K562 (cell line): ENCODE measurements around the gene AP3S2. TPM values are rescaled to one million over a fixed set of nuclear protein-coding genes. Genes with fewer than 3 reads are reported as not detected.

Experiments used
- ATAC-seq: fragments of 200-7000 bp; cut with Tn5 transposase; 3 replicates; pipeline ENCODE4 v1.9.1; 2020; ENCODE audit warnings: moderate library complexity
- BruUV-seq: library from RNA; stranded (reverse); fragments of 400-500 nt; replicated peaks from 2 replicates; lab custom pipeline; 2021; lab: Mats Ljungman, UMichigan
- CTCF ChIA-PET: fragments of 300-600 bp; formaldehyde crosslinking; extraction: SDS; loops from one replicate; lab custom pipeline; 2021; ENCODE audit warnings: low intra/inter-chr PET ratio; lab: Yijun Ruan, JAX
- POLR2A ChIA-PET: fragments of 300-600, 350-650 bp; sonication (Branson Sonifier 250); formaldehyde crosslinking; extraction: SDS; loops from one replicate; lab custom pipeline; 2021; ENCODE audit warnings: antibody characterized with exemption, inconsistent platforms; lab: Yijun Ruan, JAX
- DNase-seq, 4 experiments: peaks; one replicate each; pipeline versions ENCODE4 v3.0.0 to v3.0.0-alpha.2; 2011 to 2018; ENCODE audit warnings: low spot score in 3 of 4, mixed read lengths in 3 of 4; ENCODE audit errors: extremely low read depth in 1 of 4
- FAIRE-seq: peaks from 2 replicates; lab custom pipeline; 2011; peaks lifted over from hg19 to GRCh38; lab: Jason Lieb, UNC
- H2AFZ ChIP-seq: 2 replicates; pipeline ENCODE4 v1.6.0; 2011; ENCODE audit warnings: low read depth, low read length, control low read depth, inconsistent platforms
- H3K27ac ChIP-seq: fragments of 200-600 bp; 3 replicates; pipeline ENCODE4 v1.8.0; 2011; ENCODE audit warnings: low read depth, mild to moderate bottlenecking, control low read depth, inconsistent platforms, low read length, moderate library complexity, mixed read lengths; ENCODE audit errors: extremely low read depth
- H3K27me3 ChIP-seq, 2 experiments: fragments of 300-600 bp in 1 of 2; 2 replicates in 1 of 2; 3 replicates in 1 of 2; pipeline versions ENCODE4 v1.6.0 to v1.8.0; 2011; ENCODE audit warnings: inconsistent platforms in 2 of 2, low read length in 2 of 2, mild to moderate bottlenecking in 1 of 2, mixed read lengths in 1 of 2, moderate library complexity in 1 of 2; ENCODE audit not compliant: control insufficient read depth in 2 of 2, insufficient read depth in 2 of 2
- H3K36me3 ChIP-seq: fragments of 300-600 bp; 3 replicates; pipeline ENCODE4 v1.8.0; 2011; ENCODE audit warnings: mild to moderate bottlenecking, low read length, inconsistent platforms; ENCODE audit not compliant: control insufficient read depth, insufficient read depth
- H3K4me1 ChIP-seq, 2 experiments: fragments of 200-600 bp in 1 of 2; replicated peaks in 1 of 2; 2 replicates in 1 of 2; 3 replicates in 1 of 2; pipeline versions ENCODE4 v1.5.1 to v1.8.0; 2011; ENCODE audit warnings: inconsistent platforms in 2 of 2, low read length in 2 of 2, mild to moderate bottlenecking in 1 of 2, mixed read lengths in 1 of 2, moderate library complexity in 1 of 2; ENCODE audit not compliant: control insufficient read depth in 2 of 2, insufficient read depth in 2 of 2
- H3K4me2 ChIP-seq: 2 replicates; pipeline ENCODE4 v1.6.1; 2011; ENCODE audit warnings: low read length, control low read depth, inconsistent platforms, mixed read lengths; ENCODE audit not compliant: insufficient read depth
- H3K4me3 ChIP-seq: fragments of 200-600 bp; sonication (generic), shearing (Covaris generic); 2 replicates; pipeline ENCODE4 v1.5.1; 2016; ENCODE audit warnings: control low read depth, inconsistent platforms
- H3K79me2 ChIP-seq: fragments of 200-600 bp; 3 replicates; pipeline ENCODE4 v1.8.0; 2011; ENCODE audit warnings: low read length, inconsistent platforms; ENCODE audit not compliant: control insufficient read depth, insufficient read depth
- H3K9ac ChIP-seq, 2 experiments: 2 replicates each; pipeline versions ENCODE4 v1.6.0 to v1.6.1; 2011; ENCODE audit warnings: low read depth in 2 of 2, low read length in 2 of 2, control low read depth in 1 of 2, inconsistent platforms in 1 of 2, mild to moderate bottlenecking in 1 of 2, mixed read lengths in 1 of 2; ENCODE audit not compliant: insufficient read depth in 1 of 2
- H3K9me1 ChIP-seq: one replicate; pipeline ENCODE4 v1.6.0; 2011; ENCODE audit warnings: inconsistent platforms, mild to moderate bottlenecking, low read length, moderate library complexity; ENCODE audit not compliant: control insufficient read depth, insufficient read depth
- H3K9me3 ChIP-seq: replicated peaks from 2 replicates; pipeline ENCODE4 v1.5.1; 2011; ENCODE audit warnings: low read depth, low read length, inconsistent platforms; ENCODE audit not compliant: control insufficient read depth, insufficient read depth
- H4K20me1 ChIP-seq: replicated peaks from 2 replicates; pipeline ENCODE4 v1.6.1; 2011; ENCODE audit warnings: low read length, inconsistent platforms, mixed read lengths; ENCODE audit not compliant: control insufficient read depth, insufficient read depth
- BCOR ChIP-seq: fragments of 450-650 bp; IDR thresholded peaks from 2 replicates; pipeline ENCODE4 v1.6.1; 2016
- FOXA3 ChIP-seq, 2 experiments: fragments of 450-650 bp in 1 of 2; sonication (generic) in 1 of 2; formaldehyde crosslinking; IDR thresholded peaks in 1 of 2; conservative IDR thresholded peaks in 1 of 2; 2 replicates each; pipeline versions ENCODE4 v1.4.0 to v1.8.0; 2020 to 2022; ENCODE audit warnings: mild to moderate bottlenecking in 2 of 2, missing genetic modification reagents in 1 of 2
- GABPB1 ChIP-seq: sonication (generic); formaldehyde crosslinking; IDR thresholded peaks from 2 replicates; pipeline ENCODE4 v1.8.0; 2022; ENCODE audit warnings: mild to moderate bottlenecking, missing genetic modification reagents
- KLF1 ChIP-seq: fragments of 450-650 bp; IDR thresholded peaks from 2 replicates; pipeline ENCODE4 v1.6.1; 2016; ENCODE audit warnings: missing genetic modification characterization, missing compliant biosample characterization
- MITF ChIP-seq: IDR thresholded peaks from 2 replicates; pipeline ENCODE4 v1.6.1; 2014; ENCODE audit warnings: antibody characterized with exemption
- SMAD4 ChIP-seq: fragments of 250-450 bp; sonication (Bioruptor Pico); conservative IDR thresholded peaks from 2 replicates; pipeline ENCODE4 v1.8.0; 2021; ENCODE audit warnings: inconsistent platforms, mild to moderate bottlenecking, moderate library complexity
- ZC3H11A ChIP-seq: IDR thresholded peaks from 2 replicates; pipeline ENCODE4 v1.6.1; 2012; ENCODE audit warnings: low read depth, low read length, improper control_type of control experiment
- ZNF75A ChIP-seq: fragments of 450-650 bp; formaldehyde crosslinking; IDR thresholded peaks from 2 replicates; pipeline ENCODE4 v1.4.0; 2020; ENCODE audit warnings: mild to moderate bottlenecking
- WGBS: fragments of 100-300 bp; shearing (Covaris generic); methylation state at CpG from one replicate; pipeline ENCODE4 v1.1.6; 2016; ENCODE audit warnings: low coverage, mixed read lengths; ENCODE audit not compliant: insufficient coverage; ENCODE audit errors: missing lambda C conversion rate; 5-methylcytosine and 5-hydroxymethylcytosine counted together
- in situ Hi-C: fragments of 300-500 bp; cut with MboI; formaldehyde crosslinking; loops from 4 replicates; pipeline ENCODE4 v1.15.0; 2018; ENCODE audit warnings: inconsistent platforms, mixed read lengths
- intact Hi-C: fragments of 100-400 bp; cut with micrococcal nuclease; formaldehyde crosslinking; loops from 2 replicates; pipeline ENCODE4 v1.14.2; 2022
- polyA plus RNA-seq, 8 experiments: library from polyadenylated mRNA; depleted of rRNA in 4 of 8; stranded (reverse) in 5 of 8; unstranded in 3 of 8; fragments of >200 nt; fragmentation: Nextera tagmentation in 2 of 8; fragmentation: Illumina TruSeq in 1 of 8; extraction: Ambion mirVana in 2 of 8; extraction: Trizol in 1 of 8; gene quantifications; 2 replicates each; pipeline versions ENCODE4 v1.2.1 to v1.2.3, GENCODE V29; 2011 to 2014; ENCODE audit warnings: inconsistent platforms in 1 of 8, missing spikeins in 1 of 8
- total RNA-seq, 7 experiments: library from RNA; depleted of rRNA in 6 of 7; stranded (reverse); fragments of >200 nt in 6 of 7; fragmentation: Illumina TruSeq in 2 of 7; extraction: Trizol in 2 of 7; gene quantifications; 2 replicates each; pipeline versions ENCODE4 v1.2.1 to v1.2.3, GENCODE V29; 2011 to 2021; ENCODE audit warnings: low replicate concordance in 1 of 7
- TF ChIP-seq, protein P1 (sequence below): fragments of 250-450 bp; sonication (Bioruptor Pico); IDR thresholded peaks from 2 replicates; pipeline ENCODE4 v1.6.1; 2021; ENCODE audit warnings: mild to moderate bottlenecking
- TF ChIP-seq, protein P2 (sequence below): fragments of 450-650 bp; IDR thresholded peaks from 2 replicates; pipeline ENCODE4 v1.6.1; 2017; ENCODE audit warnings: antibody characterized with exemption, mild to moderate bottlenecking

AP3S2 gene
- total and polyA plus RNA-seq, 9 of the 15 experiments (the other 6 are each of a cell fraction or from before 2014, with no cell fraction given), result 16.4 to 54.1 (median 37.4) TPM

- intact Hi-C loops, result no loop called here
- CTCF ChIA-PET, result no interaction called here
- Histone ChIP-seq H3K79me2 (no peaks in the 10 kb centered on the region), H3K9me3 (no peaks in the 10 kb centered on the region), H2AFZ (no peak overlapping the region), H3K4me1 (no peaks in the 10 kb centered on the region; a peak in 1 of 5 replicates), H3K4me2 (no peak overlapping the region), H4K20me1 (no peaks in the 10 kb centered on the region), H3K9ac (no peak overlapping the region), H3K27ac (no peak overlapping the region), H3K27me3 (no peaks in the 10 kb centered on the region), H3K9me1 (no peaks in the 10 kb centered on the region)
- no peak for FAIRE-seq
- no peak for ATAC-seq
- DNase-seq, result no peak
- POLR2A ChIA-PET, result no interaction called here
- BruUV-seq, result no TSS peak
- 67% methylated on average over 3 of the region's 3 CpGs for WGBS
- in situ Hi-C loops, result no loop called here
- no peak for TF ChIP-seq GABPB1 (CRISPR knock-in tag)
- TF ChIP-seq SMAD4, result no peak
- no peak for TF ChIP-seq ZC3H11A
- no peak for TF ChIP-seq MITF
- no peak for TF ChIP-seq FOXA3 (CRISPR knock-in tag; conservative IDR thresholded peaks at IDR 0.05 in 1 of 2, IDR thresholded peaks at IDR 0.05 in 1 of 2)
- no peak for TF ChIP-seq ZNF75A (CRISPR knock-in tag)
- no peak for TF ChIP-seq BCOR
- TF ChIP-seq, protein P1, sequence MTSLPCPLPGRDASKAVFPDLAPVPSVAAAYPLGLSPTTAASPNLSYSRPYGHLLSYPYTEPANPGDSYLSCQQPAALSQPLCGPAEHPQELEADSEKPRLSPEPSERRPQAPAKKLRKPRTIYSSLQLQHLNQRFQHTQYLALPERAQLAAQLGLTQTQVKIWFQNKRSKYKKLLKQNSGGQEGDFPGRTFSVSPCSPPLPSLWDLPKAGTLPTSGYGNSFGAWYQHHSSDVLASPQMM (CRISPR knock-in tag), result no peak
- TF ChIP-seq, protein P2, sequence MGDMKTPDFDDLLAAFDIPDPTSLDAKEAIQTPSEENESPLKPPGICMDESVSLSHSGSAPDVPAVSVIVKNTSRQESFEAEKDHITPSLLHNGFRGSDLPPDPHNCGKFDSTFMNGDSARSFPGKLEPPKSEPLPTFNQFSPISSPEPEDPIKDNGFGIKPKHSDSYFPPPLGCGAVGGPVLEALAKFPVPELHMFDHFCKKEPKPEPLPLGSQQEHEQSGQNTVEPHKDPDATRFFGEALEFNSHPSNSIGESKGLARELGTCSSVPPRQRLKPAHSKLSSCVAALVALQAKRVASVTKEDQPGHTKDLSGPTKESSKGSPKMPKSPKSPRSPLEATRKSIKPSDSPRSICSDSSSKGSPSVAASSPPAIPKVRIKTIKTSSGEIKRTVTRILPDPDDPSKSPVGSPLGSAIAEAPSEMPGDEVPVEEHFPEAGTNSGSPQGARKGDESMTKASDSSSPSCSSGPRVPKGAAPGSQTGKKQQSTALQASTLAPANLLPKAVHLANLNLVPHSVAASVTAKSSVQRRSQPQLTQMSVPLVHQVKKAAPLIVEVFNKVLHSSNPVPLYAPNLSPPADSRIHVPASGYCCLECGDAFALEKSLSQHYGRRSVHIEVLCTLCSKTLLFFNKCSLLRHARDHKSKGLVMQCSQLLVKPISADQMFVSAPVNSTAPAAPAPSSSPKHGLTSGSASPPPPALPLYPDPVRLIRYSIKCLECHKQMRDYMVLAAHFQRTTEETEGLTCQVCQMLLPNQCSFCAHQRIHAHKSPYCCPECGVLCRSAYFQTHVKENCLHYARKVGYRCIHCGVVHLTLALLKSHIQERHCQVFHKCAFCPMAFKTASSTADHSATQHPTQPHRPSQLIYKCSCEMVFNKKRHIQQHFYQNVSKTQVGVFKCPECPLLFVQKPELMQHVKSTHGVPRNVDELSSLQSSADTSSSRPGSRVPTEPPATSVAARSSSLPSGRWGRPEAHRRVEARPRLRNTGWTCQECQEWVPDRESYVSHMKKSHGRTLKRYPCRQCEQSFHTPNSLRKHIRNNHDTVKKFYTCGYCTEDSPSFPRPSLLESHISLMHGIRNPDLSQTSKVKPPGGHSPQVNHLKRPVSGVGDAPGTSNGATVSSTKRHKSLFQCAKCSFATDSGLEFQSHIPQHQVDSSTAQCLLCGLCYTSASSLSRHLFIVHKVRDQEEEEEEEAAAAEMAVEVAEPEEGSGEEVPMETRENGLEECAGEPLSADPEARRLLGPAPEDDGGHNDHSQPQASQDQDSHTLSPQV, result no peak
- TF ChIP-seq KLF1 (tag), result no peak
- TF ChIP-seq, all 486 proteins: peak for 0
- H3K4me3 ChIP-seq, result no peak overlapping the region
- peaks cover 24% of the 10 kb centered on the region; the same call in 2 of the 3 replicates for H3K36me3 ChIP-seq
Observed at GRCh38 chr15:89857673-89858072, 36.1 kb downstream of the AP3S2 start.
